HCT116 (cell line): ENCODE measurements around the gene SERGEF. TPM values are rescaled to one million over a fixed set of nuclear protein-coding genes. Genes with fewer than 3 reads are reported as not detected.

ENCODE experiments used
- ATAC-seq: fragments of 200-7000 bp; cut with Tn5 transposase; 2 replicates; pipeline ENCODE4 v1.9.1; 2020; ENCODE audit warnings: mild to moderate bottlenecking, moderate library complexity
- BruUV-seq: library from RNA; stranded (reverse); fragments of 400-500 nt; replicated peaks from 2 replicates; lab custom pipeline; 2021; lab: Mats Ljungman, UMichigan
- CTCF ChIA-PET: fragments of 300-600 bp; sonication (Branson Sonifier 250); formaldehyde crosslinking; loops from one replicate; lab custom pipeline; 2021; ENCODE audit warnings: antibody characterized with exemption; lab: Charles Lee
- POLR2A ChIA-PET: fragments of 300-600, 350-600 bp; sonication (Branson Sonifier 250); formaldehyde crosslinking; loops from one replicate; lab custom pipeline; 2021; ENCODE audit warnings: antibody characterized with exemption; lab: Charles Lee
- RAD21 ChIA-PET, 2 experiments: fragments of 300-600 bp; sonication (Branson Sonifier 250); formaldehyde crosslinking; loops; one replicate each; lab custom pipeline; 2023; ENCODE audit warnings: low total read pairs in 2 of 2; ENCODE audit not compliant: uncharacterized antibody in 2 of 2, unreplicated experiment in 2 of 2, low non-redundant PET in 1 of 2; lab: Charles Lee
- DNase-seq: peaks from one replicate; pipeline ENCODE4 v3.0.0-alpha.2; 2010; ENCODE audit warnings: low read depth, low spot score
- H2AFZ ChIP-seq: fragments of 200-600 bp; shearing (Covaris generic), sonication (generic); 2 replicates; pipeline ENCODE4 v1.6.1; 2017; ENCODE audit warnings: low read depth, mixed run types, mixed read lengths, antibody characterized with exemption, low read length; ENCODE audit not compliant: poor library complexity, severe bottlenecking
- H3K27ac ChIP-seq: 2 replicates; pipeline ENCODE4 v1.5.1; 2012; ENCODE audit warnings: low read depth, low read length
- H3K27me3 ChIP-seq: fragments of 200-600 bp; sonication (generic); 2 replicates; pipeline ENCODE4 v1.6.1; 2016; ENCODE audit warnings: mixed run types, low read length, mixed read lengths; ENCODE audit not compliant: insufficient read depth
- H3K36me3 ChIP-seq, 2 experiments: fragments of 200-500 bp in 1 of 2; fragments of 200-600 bp in 1 of 2; sonication (Bioruptor generic) in 1 of 2; sonication (generic) in 1 of 2; 2 replicates each; pipeline versions ENCODE4 v1.5.1 to v1.6.1; 2014 to 2016; ENCODE audit warnings: low read length in 2 of 2, inconsistent platforms in 1 of 2, mixed read lengths in 1 of 2, mixed run types in 1 of 2; ENCODE audit not compliant: insufficient read depth in 2 of 2, control insufficient read depth in 1 of 2
- H3K4me1 ChIP-seq, 2 experiments: fragments of 200-600 bp in 1 of 2; sonication (generic) in 1 of 2; 2 replicates each; pipeline versions ENCODE4 v1.5.1 to v1.6.1; 2012 to 2017; ENCODE audit warnings: low read length in 2 of 2, inconsistent platforms in 1 of 2, mild to moderate bottlenecking in 1 of 2, mixed read lengths in 1 of 2, mixed run types in 1 of 2, moderate library complexity in 1 of 2; ENCODE audit not compliant: insufficient read depth in 2 of 2, control insufficient read depth in 1 of 2
- H3K4me2 ChIP-seq: fragments of 200-600 bp; sonication (generic); 2 replicates; pipeline ENCODE4 v1.6.1; 2017; ENCODE audit warnings: mixed run types, low read length, mixed read lengths
- H3K4me3 ChIP-seq, 2 experiments: fragments of 200-600 bp in 1 of 2; sonication (generic) in 1 of 2; replicated peaks in 1 of 2; 2 replicates each; pipeline ENCODE4 v1.5.1; 2011 to 2016; ENCODE audit warnings: low read length in 2 of 2, control low read depth in 1 of 2, low read depth in 1 of 2, mild to moderate bottlenecking in 1 of 2, mixed read lengths in 1 of 2, mixed run types in 1 of 2
- H3K79me2 ChIP-seq: fragments of 200-600 bp; sonication (generic); 2 replicates; pipeline ENCODE4 v1.6.1; 2017; ENCODE audit warnings: mild to moderate bottlenecking, mixed run types, low read length, moderate library complexity, mixed read lengths; ENCODE audit not compliant: insufficient read depth
- H3K9ac ChIP-seq: fragments of 200-600 bp; sonication (generic); 2 replicates; pipeline ENCODE4 v1.6.1; 2016; ENCODE audit warnings: low read length, mixed read lengths
- H3K9me2 ChIP-seq: fragments of 200-600 bp; sonication (generic), shearing (Covaris generic); 2 replicates; pipeline ENCODE4 v1.6.1; 2017; ENCODE audit warnings: mixed run types, mild to moderate bottlenecking, moderate library complexity; ENCODE audit not compliant: insufficient read depth
- H3K9me3 ChIP-seq, 2 experiments: fragments of 200-500 bp in 1 of 2; fragments of 200-600 bp in 1 of 2; sonication (Bioruptor generic) in 1 of 2; sonication (generic) in 1 of 2; 2 replicates each; pipeline ENCODE4 v1.6.1; 2014 to 2017; ENCODE audit warnings: low read length in 2 of 2, mixed read lengths in 2 of 2, inconsistent platforms in 1 of 2, low read depth in 1 of 2, mild to moderate bottlenecking in 1 of 2, mixed run types in 1 of 2, moderate library complexity in 1 of 2; ENCODE audit not compliant: control insufficient read depth in 1 of 2, insufficient read depth in 1 of 2
- H4K20me1 ChIP-seq: fragments of 200-600 bp; sonication (generic), shearing (Covaris generic); 2 replicates; pipeline ENCODE4 v1.6.1; 2017; ENCODE audit warnings: mixed run types, mild to moderate bottlenecking, moderate library complexity; ENCODE audit not compliant: insufficient read depth
- CTCF ChIP-seq, 3 experiments: fragments of 200-600 bp in 1 of 3; sonication (generic) in 1 of 3; IDR thresholded peaks in 2 of 3; conservative IDR thresholded peaks in 1 of 3; 2 replicates each; pipeline ENCODE4 v1.5.1; 2012 to 2017; ENCODE audit warnings: low read depth in 2 of 3, low read length in 2 of 3, antibody characterized with exemption in 1 of 3, borderline replicate concordance in 1 of 3, control low read depth in 1 of 3, mild to moderate bottlenecking in 1 of 3, mixed read lengths in 1 of 3, mixed run types in 1 of 3, moderate library complexity in 1 of 3; ENCODE audit not compliant: insufficient read depth in 1 of 3
- EGR1 ChIP-seq: IDR thresholded peaks from 2 replicates; pipeline ENCODE4 v1.6.1; 2012; ENCODE audit warnings: low read depth
- ELF1 ChIP-seq: IDR thresholded peaks from 2 replicates; pipeline ENCODE4 v1.6.1; 2012; ENCODE audit warnings: low read depth, borderline replicate concordance
- FOSL1 ChIP-seq: IDR thresholded peaks from 2 replicates; pipeline ENCODE4 v1.6.1; 2012; ENCODE audit warnings: low read depth
- REST ChIP-seq: IDR thresholded peaks from 2 replicates; pipeline ENCODE4 v1.6.1; 2012; ENCODE audit warnings: low read depth
- SIN3A ChIP-seq: IDR thresholded peaks from 2 replicates; pipeline ENCODE4 v1.6.1; 2012; ENCODE audit warnings: low read depth
- SP1 ChIP-seq: IDR thresholded peaks from 2 replicates; pipeline ENCODE4 v1.6.1; 2012; ENCODE audit warnings: low read depth
- YY1 ChIP-seq: IDR thresholded peaks from 2 replicates; pipeline ENCODE4 v1.6.1; 2011; ENCODE audit warnings: low read length, low read depth, moderate library complexity, mild to moderate bottlenecking; ENCODE audit not compliant: insufficient replicate concordance; ENCODE audit errors: extremely low read depth
- ZNF274 ChIP-seq: fragments of 200-500 bp; sonication (Bioruptor generic); IDR thresholded peaks from 2 replicates; pipeline ENCODE4 v1.6.1; 2014; ENCODE audit warnings: mild to moderate bottlenecking, low read depth, low read length, inconsistent platforms
- intact Hi-C: fragments of 100-400 bp; cut with micrococcal nuclease; formaldehyde crosslinking; loops from 2 replicates; pipeline ENCODE4 v1.10.0; 2022
- total RNA-seq: library from RNA; stranded (reverse); gene quantifications from one replicate; pipeline ENCODE4 v1.2.1, GENCODE V29; 2021; ENCODE audit not compliant: unreplicated experiment

SERGEF gene
- total RNA-seq, 1 experiment from 2014 or later = 32.8 TPM

GRCh38 chr11:17859552-17859951, 153.3 kb downstream of the SERGEF start:
- CTCF ChIA-PET = no interaction called here
- Histone ChIP-seq H3K4me1 (no peaks in the 10 kb centered on the region), H3K27me3 (no peaks in the 10 kb centered on the region), H3K9me2 (no peaks in the 10 kb centered on the region), H3K9ac (no peak overlapping the region)
- no peak for TF ChIP-seq YY1
- no peak for TF ChIP-seq REST
- TF ChIP-seq ZNF274 = no peak
- no peak for TF ChIP-seq EGR1
- TF ChIP-seq SP1 = no peak
- TF ChIP-seq ELF1 = no peak
- TF ChIP-seq SIN3A = no peak
- TF ChIP-seq CTCF (IDR thresholded peaks at IDR 0.05 in 2 of 3, conservative IDR thresholded peaks at IDR 0.05 in 1 of 3; ENCODE audit: borderline replicate concordance in 1 of 3, insufficient read depth in 1 of 3, low read depth in 2 of 3, low read length in 2 of 3) = no peak
- no peak for TF ChIP-seq FOSL1
- TF ChIP-seq, all 23 proteins: peak for 0
- Histone ChIP-seq H4K20me1 (no peaks in the 10 kb centered on the region), H3K27ac (no peak overlapping the region), H2AFZ (no peak overlapping the region), H3K4me2 (no peak overlapping the region), H3K4me3 (no peak overlapping the region), H3K9me3 (no peaks in the 10 kb centered on the region), H3K79me2 (no peaks in the 10 kb centered on the region), H3K36me3 (no peaks in the 10 kb centered on the region)
- ChIA-PET RAD21 (no interaction called here), POLR2A (no interaction called here)
- BruUV-seq = no TSS peak
- no peak for DNase-seq
- ATAC-seq = no peak
- intact Hi-C loops = no loop called here
